ENCODE data around the gene DHRS3. TPM values are rescaled to one million over a fixed set of nuclear protein-coding genes. Genes with fewer than 3 reads are reported as not detected.
"Not testable (repeated sequence)": the region's sequence is repeated elsewhere in the genome, so short reads cannot be mapped to it uniquely, and the experiment has no call there.

DHRS3 gene, protein sequence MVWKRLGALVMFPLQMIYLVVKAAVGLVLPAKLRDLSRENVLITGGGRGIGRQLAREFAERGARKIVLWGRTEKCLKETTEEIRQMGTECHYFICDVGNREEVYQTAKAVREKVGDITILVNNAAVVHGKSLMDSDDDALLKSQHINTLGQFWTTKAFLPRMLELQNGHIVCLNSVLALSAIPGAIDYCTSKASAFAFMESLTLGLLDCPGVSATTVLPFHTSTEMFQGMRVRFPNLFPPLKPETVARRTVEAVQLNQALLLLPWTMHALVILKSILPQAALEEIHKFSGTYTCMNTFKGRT
- total RNA-seq (10 to 100 TPM; 86.4 to 91.0 TPM), polyA plus RNA-seq (10 to 100 TPM; 17.7 to 31.0 (median 20.4) TPM), total RNA-seq (45.5 to 244 (median 131) reads per million in 6 experiments)

DNA sequence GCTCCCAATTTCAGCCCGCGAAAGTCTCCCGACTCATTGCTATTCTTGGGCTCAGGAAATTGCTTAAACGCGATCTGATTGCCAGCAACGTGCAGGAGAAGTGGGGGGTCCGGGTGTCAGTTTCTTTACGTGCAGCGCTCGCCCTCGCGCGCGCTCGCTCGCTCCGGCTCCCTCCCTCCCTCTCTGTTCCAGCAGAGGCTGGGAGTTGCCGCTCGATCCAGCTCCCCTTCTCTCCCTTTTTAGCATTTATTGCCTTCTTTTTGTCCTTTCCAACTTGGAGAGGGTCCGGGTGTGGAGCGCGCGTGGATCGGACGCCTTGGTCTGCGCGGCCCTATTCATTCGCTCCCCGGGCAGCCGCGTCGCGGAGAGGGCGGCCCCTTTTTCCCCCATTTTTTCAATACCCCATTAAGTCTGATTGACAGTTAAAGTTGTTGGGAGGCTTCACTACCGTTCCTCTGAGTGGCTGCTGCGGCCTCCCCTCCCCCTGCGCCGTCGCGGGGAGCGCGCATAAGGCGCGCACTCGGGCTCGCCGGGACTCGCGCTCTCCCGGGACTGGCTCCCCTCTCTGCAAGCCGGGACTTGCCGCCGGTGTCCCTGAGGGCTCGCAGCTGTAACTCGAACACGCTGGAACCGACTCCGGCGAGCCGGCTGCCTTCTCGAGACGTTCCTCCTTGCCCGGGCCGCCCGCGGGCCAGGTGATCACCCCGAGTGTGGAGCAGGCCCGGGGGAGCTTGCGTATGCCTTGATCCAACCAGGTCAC, at the start of gene DHRS3:
DHRS3 (minus strand) TSS at position 310 of the 760 bp plus-strand sequence. CDS start 862 bp downstream, outside the sequence.
- H3K4me1 Mint-ChIP-seq: peaks cover 34 to 68% (median 57%) of the 10 kb centered on the region in 4 donors
- peak within 1 kb of the TSS; percentile 82 to 99 (median 98) for H3K27ac Mint-ChIP-seq
- H3K4me3 Mint-ChIP-seq: peak within 1 kb of the TSS; percentile 96 to 100 (median 99)
- DNase-seq (peak; percentile 58 to 87 (median 77)), ATAC-seq (peak; percentile 51 to 68)
- H3K27me3 Mint-ChIP-seq: peaks cover 0 to 7% (median 0%) of the 10 kb centered on the region in 5 donors
- no peaks in the 10 kb centered on the region for H3K9me3 Mint-ChIP-seq
- POLR2A ChIA-PET: interaction anchor here (0.6 to 10.2 kb wide), 37 partner anchors 9 to 640 kb away, joined by 3 to 269 read pairs (median 4); no protein-coding TSS in a partner anchor
- H3K36me3 Mint-ChIP-seq: peaks cover 0 to 9% (median 2%) of the 10 kb centered on the region in 3 donors

DNA sequence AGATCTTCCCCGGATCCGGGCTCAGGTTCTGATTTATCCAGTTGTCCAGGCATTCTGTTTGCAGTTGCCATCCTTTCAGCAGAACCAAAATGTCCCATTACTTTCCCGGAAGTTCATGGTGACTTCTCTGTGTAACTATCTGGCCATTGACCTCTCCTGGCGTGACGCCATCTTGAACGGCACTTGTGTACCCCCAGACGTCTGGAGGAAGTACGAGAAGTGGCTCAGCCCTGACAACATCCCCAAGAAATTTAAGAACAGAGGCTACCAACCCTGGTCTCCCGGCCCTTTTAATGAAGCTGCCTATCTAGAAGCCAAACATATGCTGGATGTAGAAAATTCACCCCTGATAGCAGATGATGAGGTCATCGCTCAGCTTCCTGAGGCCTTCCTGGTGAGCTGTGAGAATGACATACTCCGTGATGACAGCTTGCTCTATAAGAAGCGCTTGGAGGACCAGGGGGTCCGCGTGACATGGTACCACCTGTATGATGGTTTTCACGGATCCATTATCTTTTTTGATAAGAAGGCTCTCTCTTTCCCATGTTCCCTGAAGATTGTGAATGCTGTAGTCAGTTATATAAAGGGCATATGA, 48.2 kb upstream of the DHRS3 start:
- no peaks in the 10 kb centered on the region for H3K4me1 Mint-ChIP-seq
- POLR2A ChIA-PET: no interaction called here
- DNase-seq (no peak), ATAC-seq (no peak)
- H3K27ac Mint-ChIP-seq: no peak overlapping the region
- H3K36me3 Mint-ChIP-seq: peaks cover 0 to 11% (median 4%) of the 10 kb centered on the region in 3 donors
- peaks cover 0 to 20% (median 6%) of the 10 kb centered on the region in 9 donors for H3K9me3 Mint-ChIP-seq
- H3K27me3 Mint-ChIP-seq: peaks cover 0 to 3% (median under 1%) of the 10 kb centered on the region in 5 donors
- H3K4me3 Mint-ChIP-seq: no peak overlapping the region

DNA sequence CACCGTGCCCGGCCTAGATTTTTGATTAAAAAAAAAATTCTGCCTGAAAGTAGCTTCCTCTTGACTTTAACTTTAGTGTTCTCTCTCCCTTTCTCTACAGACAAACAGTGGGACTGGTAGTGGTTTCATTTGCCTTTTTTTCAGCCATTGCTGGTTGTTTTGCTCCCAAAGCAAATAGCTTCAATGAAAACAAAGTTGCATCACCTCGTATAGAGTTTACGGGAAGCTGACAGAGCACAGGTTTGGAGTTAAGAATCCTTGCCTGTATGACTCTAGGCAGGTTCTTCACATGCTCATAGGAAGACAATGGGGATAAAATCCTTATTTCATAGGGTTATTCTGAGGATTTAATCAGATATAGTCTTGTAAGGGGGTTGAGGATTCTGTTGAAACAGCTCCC, 47.5 kb upstream of the DHRS3 start:
- POLR2A ChIA-PET: interaction anchor here (1.0 kb wide), 1 partner anchor 25 kb away, joined by 3 read pairs; no protein-coding TSS in a partner anchor
- no peak for ATAC-seq
- Mint-ChIP-seq H3K9me3 (peaks cover 0 to 20% (median 6%) of the 10 kb centered on the region in 9 donors), H3K36me3 (peaks cover 0 to 11% (median 4%) of the 10 kb centered on the region in 3 donors), H3K4me3 (no peak overlapping the region), H3K27me3 (peaks cover 0 to 3% (median 0%) of the 10 kb centered on the region in 5 donors), H3K4me1 (no peaks in the 10 kb centered on the region), H3K27ac (peak overlapping the region in 1 of 10 donors; percentile 42)
- DNase-seq: no peak

DNA sequence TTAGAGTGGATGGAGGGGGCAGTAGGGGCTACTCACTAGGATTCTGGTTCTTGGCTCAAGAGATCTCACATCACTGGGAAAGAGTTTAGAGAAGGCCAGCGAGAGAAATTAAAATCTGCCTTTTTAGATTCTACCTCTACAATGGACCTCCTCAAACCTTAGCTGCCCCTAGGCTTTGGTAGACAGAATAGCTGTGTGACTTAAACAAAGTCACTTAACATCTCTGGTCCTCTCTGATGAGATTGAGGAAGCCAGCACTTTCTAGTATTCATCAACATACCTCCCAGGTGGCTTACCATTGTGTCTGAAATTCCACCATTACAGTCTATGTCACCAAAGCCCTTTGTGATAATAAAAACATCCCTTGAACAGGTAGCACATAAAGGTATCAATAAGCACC, 44.5 kb upstream of the DHRS3 start:
- Mint-ChIP-seq H3K27me3 (peaks cover 0 to 5% (median 5%) of the 10 kb centered on the region in 5 donors), H3K36me3 (no peaks in the 10 kb centered on the region), H3K9me3 (peaks cover 0 to 5% (median 0%) of the 10 kb centered on the region in 9 donors), H3K4me3 (no peak overlapping the region), H3K27ac (no peak overlapping the region), H3K4me1 (peaks cover 4 to 6% (median 5%) of the 10 kb centered on the region in 4 donors)
- DNase-seq (no peak), ATAC-seq (no peak)
- POLR2A ChIA-PET: interaction anchor here (0.6 kb wide), 1 partner anchor 58 kb away, joined by 3 read pairs; no protein-coding TSS in a partner anchor

DNA sequence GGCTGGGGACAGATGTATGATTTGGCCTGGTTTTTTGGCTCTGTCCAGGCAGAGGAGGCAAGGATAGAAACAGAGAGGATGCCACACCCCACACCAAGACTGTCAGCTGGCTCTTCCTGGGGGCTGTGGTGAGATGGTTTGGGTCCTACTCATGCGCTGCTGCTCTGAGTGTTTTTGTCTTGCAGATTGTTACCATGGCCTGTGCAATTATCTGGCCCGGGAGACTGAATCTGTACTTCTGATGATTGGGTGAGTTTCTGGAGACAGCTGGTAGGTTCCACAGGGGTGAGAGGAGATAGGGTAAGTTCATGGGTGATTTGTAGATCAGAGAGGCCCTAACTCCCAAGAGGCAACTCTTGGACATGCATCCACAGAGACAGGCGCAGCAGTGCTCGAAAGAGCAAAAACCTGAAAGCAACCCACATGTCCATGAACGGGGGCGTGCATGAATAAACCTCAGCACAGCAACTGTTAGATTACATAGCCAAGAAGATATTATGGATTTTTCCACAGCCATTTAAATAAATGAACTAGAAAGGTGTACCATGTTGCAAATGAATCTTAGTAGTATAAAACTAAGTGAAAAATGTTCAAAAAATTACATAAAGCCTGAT, 43.7 kb upstream of the DHRS3 start:
- H3K27me3 Mint-ChIP-seq: peaks cover 0 to 8% (median 5%) of the 10 kb centered on the region in 5 donors
- H3K27ac Mint-ChIP-seq: no peak overlapping the region
- ATAC-seq (no peak), DNase-seq (no peak)
- H3K36me3 Mint-ChIP-seq: no peaks in the 10 kb centered on the region
- peaks cover 0 to 5% (median 0%) of the 10 kb centered on the region in 9 donors for H3K9me3 Mint-ChIP-seq
- peaks cover 4 to 6% (median 5%) of the 10 kb centered on the region in 4 donors for H3K4me1 Mint-ChIP-seq
- POLR2A ChIA-PET: no interaction called here
- no peak overlapping the region for H3K4me3 Mint-ChIP-seq

DNA sequence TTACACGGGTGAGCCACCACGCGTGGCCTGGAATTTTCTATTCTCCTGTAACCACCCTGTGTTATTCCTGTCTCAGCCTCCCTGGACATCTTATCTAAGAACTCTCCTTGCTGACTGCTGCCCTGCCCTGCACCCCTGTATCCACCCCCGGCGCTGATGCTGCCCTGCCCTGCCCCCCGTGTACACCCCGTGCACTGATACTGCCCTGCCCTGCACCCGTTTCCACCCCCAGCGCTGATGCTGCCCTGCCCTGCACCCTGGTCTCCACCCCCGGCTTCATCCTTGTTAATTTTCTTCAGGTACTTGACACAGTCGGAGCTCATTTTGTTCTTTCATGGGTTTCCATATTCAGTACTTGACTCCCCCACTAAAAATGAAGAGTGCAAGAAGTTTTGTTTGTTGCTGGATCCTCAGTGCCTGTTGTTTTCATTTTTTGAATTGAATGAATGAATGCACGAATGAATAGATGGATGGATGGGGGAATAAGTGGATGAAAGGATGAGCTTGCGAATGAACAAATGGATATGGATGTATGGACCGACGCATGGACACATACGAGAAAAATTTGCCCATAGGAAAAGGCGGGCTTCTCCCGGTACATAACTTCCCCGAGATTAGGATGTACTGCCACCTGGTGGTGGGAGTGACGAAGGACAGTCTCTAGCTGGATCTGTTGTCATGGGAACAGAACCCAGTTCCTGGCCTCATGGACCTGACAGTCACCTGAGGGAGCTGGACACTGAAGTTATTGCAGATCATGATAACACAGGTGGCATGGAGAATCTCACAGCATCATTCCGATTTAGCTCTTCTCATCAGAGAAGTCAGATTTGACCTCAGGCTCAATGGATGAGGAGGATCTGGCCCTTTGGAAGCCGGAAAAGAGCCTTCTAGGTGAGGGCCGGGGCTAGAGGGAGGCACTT, 40.8 kb upstream of the DHRS3 start:
- POLR2A ChIA-PET: interaction anchor here (0.6 to 1.0 kb wide), 2 partner anchors 383 to 536 kb away, joined by 3 to 5 read pairs; no protein-coding TSS in a partner anchor
- Mint-ChIP-seq H3K4me3 (peak overlapping the region in 2 of 10 donors; percentile 17 to 28), H3K27me3 (peaks cover 0 to 8% (median 5%) of the 10 kb centered on the region in 5 donors), H3K9me3 (peaks cover 0 to 5% (median 0%) of the 10 kb centered on the region in 9 donors), H3K36me3 (no peaks in the 10 kb centered on the region), H3K4me1 (peaks cover 4 to 6% (median 5%) of the 10 kb centered on the region in 4 donors), H3K27ac (peak overlapping the region in 3 of 10 donors; percentile 29 to 53 (median 43))
- peak; percentile 59 to 69 for ATAC-seq
- peak; percentile 54 to 86 (median 66) for DNase-seq

DNA sequence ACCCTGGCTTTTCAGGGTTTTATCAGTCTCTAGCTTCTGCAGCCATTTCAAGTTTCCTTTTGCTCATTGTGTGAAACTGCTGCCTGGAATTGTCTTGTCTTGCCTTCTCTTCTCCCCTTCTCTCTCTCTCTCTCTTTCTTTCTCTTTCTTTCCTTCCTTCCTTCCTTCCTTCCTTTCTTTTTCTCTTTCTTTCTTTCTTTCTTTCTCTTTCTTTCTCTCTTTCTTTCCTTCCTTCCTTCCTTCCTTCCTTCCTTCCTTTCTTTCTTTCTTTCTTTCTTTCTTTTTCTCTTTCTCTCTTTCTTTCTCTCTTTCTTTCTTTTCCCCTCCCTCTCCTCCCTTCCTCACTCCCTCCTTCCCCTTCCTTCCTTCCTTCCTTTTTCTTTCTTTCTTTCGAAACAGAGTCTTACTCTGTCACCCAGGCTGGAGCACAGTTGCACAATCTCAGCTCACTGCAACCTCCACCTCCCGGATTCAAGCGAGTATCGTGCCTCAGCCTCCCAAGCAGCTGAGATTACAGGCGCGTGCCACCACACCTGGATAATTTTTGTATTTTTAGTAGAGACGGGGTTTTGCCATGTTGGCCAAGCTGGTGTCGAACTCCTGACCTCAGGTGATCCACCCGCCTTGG, 40.0 kb upstream of the DHRS3 start:
- H3K27ac Mint-ChIP-seq: peak overlapping the region in 1 of 10 donors; percentile 53
- H3K9me3 Mint-ChIP-seq, H3K36me3 Mint-ChIP-seq, ATAC-seq, POLR2A ChIA-PET, H3K4me1 Mint-ChIP-seq, H3K4me3 Mint-ChIP-seq, H3K27me3 Mint-ChIP-seq, DNase-seq: not testable (repeated sequence)

DNA sequence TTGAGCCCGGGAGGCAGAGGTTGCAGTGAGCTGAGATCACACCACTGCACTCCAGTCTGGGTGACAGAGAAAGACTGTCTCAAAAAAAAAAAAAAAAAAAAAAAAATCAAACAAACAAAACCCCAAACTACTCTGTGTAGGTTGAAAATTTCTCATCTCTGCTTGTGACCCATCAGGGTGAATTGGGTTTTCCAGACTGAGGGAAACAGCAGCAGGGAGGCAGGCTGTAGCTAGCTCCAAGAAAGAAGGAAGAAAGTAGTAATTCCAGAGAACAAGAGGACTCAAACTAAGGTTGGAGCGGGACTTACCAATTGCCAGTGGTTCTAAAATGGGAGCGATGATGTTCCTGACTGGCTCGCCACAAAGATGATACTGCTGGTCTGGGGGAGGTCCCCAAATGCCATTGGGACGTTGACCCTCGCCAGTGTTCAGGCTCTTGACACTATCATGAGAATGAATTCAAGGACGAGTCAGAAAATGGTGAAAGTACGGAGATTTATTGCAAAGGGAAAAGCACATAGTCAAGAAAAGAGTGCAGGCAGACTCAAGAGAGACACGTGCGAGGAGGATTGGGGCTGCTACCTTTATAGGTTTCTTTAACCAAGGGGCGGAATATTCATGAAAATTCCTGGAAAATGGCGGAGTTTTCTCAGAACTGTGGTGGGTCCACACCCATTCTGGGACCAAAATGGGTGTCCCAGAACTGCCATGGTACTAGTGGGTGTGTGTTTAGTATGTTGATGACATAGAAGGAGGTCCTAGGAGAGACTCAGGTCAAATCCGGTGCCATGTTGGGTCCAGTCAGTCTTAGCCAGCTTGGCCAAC, 39.3 kb upstream of the DHRS3 start:
- POLR2A ChIA-PET: no interaction called here
- Mint-ChIP-seq H3K36me3 (no peaks in the 10 kb centered on the region), H3K4me1 (peaks cover 4 to 6% (median 5%) of the 10 kb centered on the region in 4 donors), H3K4me3 (no peak overlapping the region), H3K9me3 (no peaks in the 10 kb centered on the region), H3K27me3 (peaks cover 2 to 8% (median 5%) of the 10 kb centered on the region in 5 donors), H3K27ac (no peak overlapping the region)
- ATAC-seq (no peak), DNase-seq (no peak)

DNA sequence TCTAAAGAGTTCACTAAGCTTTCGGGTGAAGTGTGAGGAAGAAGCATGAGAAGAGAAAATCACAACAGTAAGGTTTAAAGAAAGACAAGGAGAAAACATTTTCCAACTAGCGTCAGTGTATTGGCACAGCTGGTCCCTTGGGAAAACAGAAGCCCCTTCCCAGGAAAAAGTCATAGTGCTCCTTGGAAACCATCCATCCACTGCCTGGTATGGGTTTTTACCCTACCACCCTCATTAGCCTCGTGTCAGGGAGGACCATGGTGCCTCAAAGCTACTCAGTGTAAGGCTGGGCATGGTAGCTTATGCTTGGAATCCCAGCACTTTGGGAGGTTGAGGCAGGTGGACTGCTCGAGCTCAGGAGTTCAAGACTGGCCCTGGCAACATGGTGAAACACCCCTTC, 38.6 kb upstream of the DHRS3 start:
- Mint-ChIP-seq H3K27ac (no peak overlapping the region), H3K4me1 (peaks cover 4 to 6% (median 5%) of the 10 kb centered on the region in 4 donors), H3K9me3 (no peaks in the 10 kb centered on the region), H3K4me3 (no peak overlapping the region), H3K36me3 (no peaks in the 10 kb centered on the region), H3K27me3 (peaks cover 2 to 11% (median 8%) of the 10 kb centered on the region in 5 donors)
- DNase-seq (no peak), ATAC-seq (no peak)
- POLR2A ChIA-PET: no interaction called here

DNA sequence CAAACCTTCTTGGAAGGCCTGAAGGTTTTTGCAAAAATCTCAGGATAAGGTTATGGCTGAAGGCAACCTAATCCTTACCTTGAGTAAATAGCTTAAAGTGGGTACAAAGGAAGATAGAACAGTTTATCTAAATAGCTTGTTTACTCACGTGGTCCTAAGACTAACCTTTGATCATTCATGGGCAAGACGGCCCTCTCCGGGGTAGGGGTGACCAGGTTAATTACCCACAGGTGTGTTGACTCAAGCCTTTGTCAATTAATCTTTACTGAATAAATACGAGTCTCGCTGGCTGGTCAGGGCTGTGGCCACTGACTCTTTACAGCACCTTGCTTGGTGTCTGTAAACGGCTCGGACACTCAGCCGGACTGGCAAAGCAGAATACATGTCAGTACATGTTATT, 36.6 kb upstream of the DHRS3 start:
- H3K4me1 Mint-ChIP-seq: peaks cover 4 to 6% (median 5%) of the 10 kb centered on the region in 4 donors
- ATAC-seq: no peak
- no peak for DNase-seq
- H3K9me3 Mint-ChIP-seq: no peaks in the 10 kb centered on the region
- peaks cover 2 to 22% (median 12%) of the 10 kb centered on the region in 5 donors for H3K27me3 Mint-ChIP-seq
- H3K27ac Mint-ChIP-seq: no peak overlapping the region
- POLR2A ChIA-PET: no interaction called here
- no peak overlapping the region for H3K4me3 Mint-ChIP-seq
- no peaks in the 10 kb centered on the region for H3K36me3 Mint-ChIP-seq

All from naive thymus-derived CD8-positive, alpha-beta T cell (primary cell).